Measurements from ENCODE around the gene RHOB. TPM values are rescaled to one million over a fixed set of nuclear protein-coding genes. Genes with fewer than 3 reads are reported as not detected.

The RHOB gene
- total and polyA plus RNA-seq, 2 of the 13 experiments (the other 11 are each of a cell fraction or from before 2014, with no cell fraction given): 192 to 268 TPM

- TF ChIP-seq PAX8 (CRISPR knock-in tag; IDR thresholded peaks at IDR 0.05; ENCODE audit: borderline replicate concordance): 0 out of 2 replicates have a peak, but pooled peaks have one; percentile 33
- TF ChIP-seq, protein P1, sequence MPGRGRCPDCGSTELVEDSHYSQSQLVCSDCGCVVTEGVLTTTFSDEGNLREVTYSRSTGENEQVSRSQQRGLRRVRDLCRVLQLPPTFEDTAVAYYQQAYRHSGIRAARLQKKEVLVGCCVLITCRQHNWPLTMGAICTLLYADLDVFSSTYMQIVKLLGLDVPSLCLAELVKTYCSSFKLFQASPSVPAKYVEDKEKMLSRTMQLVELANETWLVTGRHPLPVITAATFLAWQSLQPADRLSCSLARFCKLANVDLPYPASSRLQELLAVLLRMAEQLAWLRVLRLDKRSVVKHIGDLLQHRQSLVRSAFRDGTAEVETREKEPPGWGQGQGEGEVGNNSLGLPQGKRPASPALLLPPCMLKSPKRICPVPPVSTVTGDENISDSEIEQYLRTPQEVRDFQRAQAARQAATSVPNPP (CRISPR knock-in tag; IDR thresholded peaks at IDR 0.05): peak; percentile 35; the same call in 1 of the 2 replicates
- peak; percentile 50; the same call in 1 of the 2 replicates for TF ChIP-seq ZNF552 (CRISPR knock-in tag; IDR thresholded peaks at IDR 0.05; ENCODE audit: borderline replicate concordance)
- peak; percentile 70; the same call in 1 of the 2 replicates for TF ChIP-seq FOXC1 (CRISPR knock-in tag; IDR thresholded peaks at IDR 0.05; ENCODE audit: borderline replicate concordance)
- TF ChIP-seq FOSL2 (CRISPR knock-in tag; IDR thresholded peaks at IDR 0.05): peak; percentile 37; the same call in 1 of the 2 replicates
- 0 out of 2 replicates have a peak, but pooled peaks have one; percentile 13 for TF ChIP-seq ATF3 (CRISPR knock-in tag; IDR thresholded peaks at IDR 0.05)
- TF ChIP-seq, protein P2, sequence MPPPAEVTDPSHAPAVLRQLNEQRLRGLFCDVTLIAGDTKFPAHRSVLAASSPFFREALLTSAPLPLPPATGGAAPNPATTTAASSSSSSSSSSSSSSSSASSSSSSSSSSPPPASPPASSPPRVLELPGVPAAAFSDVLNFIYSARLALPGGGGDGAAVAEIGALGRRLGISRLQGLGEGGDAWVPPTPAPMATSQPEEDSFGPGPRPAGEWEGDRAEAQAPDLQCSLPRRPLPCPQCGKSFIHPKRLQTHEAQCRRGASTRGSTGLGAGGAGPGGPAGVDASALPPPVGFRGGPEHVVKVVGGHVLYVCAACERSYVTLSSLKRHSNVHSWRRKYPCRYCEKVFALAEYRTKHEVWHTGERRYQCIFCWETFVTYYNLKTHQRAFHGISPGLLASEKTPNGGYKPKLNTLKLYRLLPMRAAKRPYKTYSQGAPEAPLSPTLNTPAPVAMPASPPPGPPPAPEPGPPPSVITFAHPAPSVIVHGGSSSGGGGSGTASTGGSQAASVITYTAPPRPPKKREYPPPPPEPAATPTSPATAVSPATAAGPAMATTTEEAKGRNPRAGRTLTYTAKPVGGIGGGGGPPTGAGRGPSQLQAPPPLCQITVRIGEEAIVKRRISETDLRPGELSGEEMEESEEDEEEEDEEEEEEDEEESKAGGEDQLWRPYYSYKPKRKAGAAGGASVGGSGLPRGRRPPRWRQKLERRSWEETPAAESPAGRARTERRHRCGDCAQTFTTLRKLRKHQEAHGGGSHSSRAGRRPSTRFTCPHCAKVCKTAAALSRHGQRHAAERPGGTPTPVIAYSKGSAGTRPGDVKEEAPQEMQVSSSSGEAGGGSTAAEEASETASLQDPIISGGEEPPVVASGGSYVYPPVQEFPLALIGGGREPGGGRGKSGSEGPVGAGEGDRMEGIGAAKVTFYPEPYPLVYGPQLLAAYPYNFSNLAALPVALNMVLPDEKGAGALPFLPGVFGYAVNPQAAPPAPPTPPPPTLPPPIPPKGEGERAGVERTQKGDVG (CRISPR knock-in tag; IDR thresholded peaks at IDR 0.05; ENCODE audit: borderline replicate concordance): peak; percentile 92
- TF ChIP-seq HOXA9 (CRISPR knock-in tag; IDR thresholded peaks at IDR 0.05; ENCODE audit: borderline replicate concordance): peak; percentile 28
- no peak for TF ChIP-seq ZNF567 (CRISPR knock-in tag; IDR thresholded peaks at IDR 0.05; ENCODE audit: borderline replicate concordance)
- TF ChIP-seq MYPOP (CRISPR knock-in tag; IDR thresholded peaks at IDR 0.05): peak; percentile 82
- 0 out of 2 replicates have a peak, but pooled peaks have one; percentile 19 for TF ChIP-seq KDM5B (CRISPR knock-in tag; IDR thresholded peaks at IDR 0.05; ENCODE audit: borderline replicate concordance)
- TF ChIP-seq KAT2B (IDR thresholded peaks at IDR 0.05; ENCODE audit: borderline replicate concordance, low read depth, low read length): no peak
- TF ChIP-seq NFATC3 (CRISPR knock-in tag; IDR thresholded peaks at IDR 0.05): 0 out of 2 replicates have a peak, but pooled peaks have one; percentile 66
- TF ChIP-seq CREB1 (IDR thresholded peaks at IDR 0.05): peak; percentile 59
- no peak for TF ChIP-seq CREB1 (CRISPR knock-in tag; IDR thresholded peaks at IDR 0.05)
- TF ChIP-seq RFXANK (CRISPR knock-in tag; IDR thresholded peaks at IDR 0.05): no peak
- no peak for TF ChIP-seq ZBTB7A (CRISPR knock-in tag; IDR thresholded peaks at IDR 0.05)
- TF ChIP-seq ZNF274 (CRISPR knock-in tag; IDR thresholded peaks at IDR 0.05): peak; percentile 69
- TF ChIP-seq ZNF543 (CRISPR knock-in tag; IDR thresholded peaks at IDR 0.05): peak; percentile 67
- peak; percentile 70 for TF ChIP-seq HIVEP1 (CRISPR knock-in tag; IDR thresholded peaks at IDR 0.05)
- peak; percentile 91 for TF ChIP-seq KAT7 (CRISPR knock-in tag; IDR thresholded peaks at IDR 0.05; ENCODE audit: borderline replicate concordance)
- TF ChIP-seq TP53 (CRISPR knock-in tag; conservative IDR thresholded peaks at IDR 0.05): no peak
- no peak for TF ChIP-seq ATM (IDR thresholded peaks at IDR 0.05; ENCODE audit: borderline replicate concordance)
- TF ChIP-seq ATF7 (IDR thresholded peaks at IDR 0.05): no peak
- peak; percentile 59; the same call in 1 of the 2 replicates for TF ChIP-seq ATF7 (CRISPR knock-in tag; IDR thresholded peaks at IDR 0.05)
Measured at GRCh38 chr2:20447437-20448245, 767 bp downstream of the RHOB start (continued).
